SU-DHL-6 (cell line): ENCODE measurements around the gene ELMO1.

ENCODE experiments used
- H2AFZ ChIP-seq: fragments of 200-600 bp; sonication (generic); 2 replicates; pipeline ENCODE4 v1.6.1; 2014; ENCODE audit warnings: low read depth, mild to moderate bottlenecking, moderate library complexity, mixed read lengths, antibody characterized with exemption, low read length; ENCODE audit not compliant: severe bottlenecking
- H3F3A ChIP-seq: fragments of 200-600 bp; shearing (Covaris generic); 2 replicates; pipeline ENCODE4 v1.6.0; 2016; ENCODE audit warnings: antibody characterized with exemption, mild to moderate bottlenecking; ENCODE audit not compliant: insufficient read depth
- H3K27ac ChIP-seq: fragments of 200-600 bp; sonication (generic); 2 replicates; pipeline ENCODE4 v1.5.1; 2016; ENCODE audit warnings: low read depth, mild to moderate bottlenecking, low read length, moderate library complexity, mixed read lengths
- H3K27me3 ChIP-seq: fragments of 200-600 bp; sonication (generic), shearing (Covaris generic); 2 replicates; pipeline ENCODE4 v1.6.0; 2014; ENCODE audit warnings: mild to moderate bottlenecking, low read length
- H3K36me3 ChIP-seq: fragments of 200-600 bp; sonication (generic); 2 replicates; pipeline ENCODE4 v1.6.1; 2014; ENCODE audit warnings: mild to moderate bottlenecking, low read length, mixed read lengths
- H3K4me2 ChIP-seq: fragments of 300-600, 200-600 bp; shearing (Covaris generic), sonication (generic); 2 replicates; pipeline ENCODE4 v1.6.0; 2014; ENCODE audit warnings: low read length, low read depth, mild to moderate bottlenecking; ENCODE audit not compliant: poor library complexity, severe bottlenecking
- H3K4me3 ChIP-seq: fragments of 200-600 bp; sonication (generic); 2 replicates; pipeline ENCODE4 v1.5.1; 2014; ENCODE audit warnings: antibody characterized with exemption, low read length, mild to moderate bottlenecking, mixed read lengths; ENCODE audit not compliant: insufficient read depth, poor library complexity, severe bottlenecking
- H3K79me2 ChIP-seq: fragments of 200-600 bp; sonication (generic); 2 replicates; pipeline ENCODE4 v1.6.1; 2014; ENCODE audit warnings: mild to moderate bottlenecking, low read length, moderate library complexity; ENCODE audit not compliant: insufficient read depth
- H3K9ac ChIP-seq: fragments of 200-600 bp; sonication (generic); 2 replicates; pipeline ENCODE4 v1.7.0; 2014; ENCODE audit warnings: mild to moderate bottlenecking, low read length
- H3K9me2 ChIP-seq: fragments of 200-600 bp; sonication (generic); replicated peaks from 2 replicates; pipeline ENCODE4 v1.6.1; 2014; ENCODE audit warnings: low read length; ENCODE audit not compliant: insufficient read depth
- H3K9me3 ChIP-seq: fragments of 200-600 bp; sonication (generic); 2 replicates; pipeline ENCODE4 v1.6.1; 2014; ENCODE audit warnings: low read length, mixed read lengths; ENCODE audit not compliant: insufficient read depth
- H4K20me1 ChIP-seq: fragments of 200-600 bp; sonication (generic); 2 replicates; pipeline ENCODE4 v1.6.1; 2014; ENCODE audit warnings: low read depth, mild to moderate bottlenecking, antibody characterized with exemption, low read length, moderate library complexity, mixed read lengths
- CTCF ChIP-seq: fragments of 200-600 bp; sonication (generic); IDR thresholded peaks from one replicate; pipeline ENCODE4 v1.5.1; 2017; ENCODE audit warnings: antibody characterized with exemption, mild to moderate bottlenecking, low read length, moderate library complexity; ENCODE audit not compliant: insufficient read depth, poor library complexity, severe bottlenecking
- EZH2phosphoT487 ChIP-seq: fragments of 200-600 bp; sonication (generic), shearing (Covaris generic); conservative IDR thresholded peaks from 2 replicates; pipeline ENCODE4 v1.6.1; 2018; ENCODE audit warnings: mild to moderate bottlenecking, antibody characterized with exemption, low read length, moderate library complexity, mixed read lengths

The ELMO1 gene

DNA sequence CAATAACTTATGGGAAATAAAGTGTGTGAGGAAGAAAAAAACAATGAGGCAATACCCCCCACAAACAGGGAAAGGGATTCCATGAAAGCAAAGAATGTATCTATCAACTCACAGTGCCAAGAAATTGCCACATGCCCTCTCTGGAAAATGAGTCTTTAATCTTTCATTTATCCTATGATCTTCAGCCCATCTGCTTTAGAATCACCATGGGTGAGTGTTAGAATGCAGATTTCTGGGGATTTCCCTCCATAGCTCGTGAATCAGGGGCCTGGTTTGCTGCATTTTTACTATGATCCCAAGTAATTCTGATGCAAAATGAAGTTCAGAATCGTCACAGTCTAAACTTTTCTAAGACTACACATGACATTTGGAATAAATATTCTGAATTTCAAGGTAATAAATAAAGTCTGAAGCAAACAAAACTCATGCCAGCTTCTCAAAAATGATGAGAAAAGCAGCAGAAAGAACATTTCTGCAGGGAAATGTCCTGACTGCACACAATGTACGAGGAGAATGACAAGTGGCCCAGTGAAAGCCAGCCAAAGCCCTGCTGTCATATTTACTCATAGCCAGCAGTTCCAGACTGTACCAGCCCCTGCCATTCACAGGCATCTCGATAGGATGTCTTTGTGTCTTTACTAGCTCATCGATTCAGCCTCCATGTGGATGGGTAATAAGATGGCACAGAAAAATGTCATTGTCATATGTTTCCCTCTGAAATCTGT, 167.1 kb downstream of the ELMO1 start:
- no peak overlapping the region for H2AFZ ChIP-seq
- no peaks in the 10 kb centered on the region; the same call in 1 of the 2 replicates for H4K20me1 ChIP-seq
- no peak for TF ChIP-seq CTCF
- no peak for TF ChIP-seq EZH2phosphoT487
- H3K9me2 ChIP-seq: no peaks in the 10 kb centered on the region
- peaks cover 95% of the 10 kb centered on the region for H3K79me2 ChIP-seq
- no peak overlapping the region for H3K27ac ChIP-seq
- no peak overlapping the region for H3K4me3 ChIP-seq
- H3K9me3 ChIP-seq: no peaks in the 10 kb centered on the region
- H3K9ac ChIP-seq: no peak overlapping the region
- no peaks in the 10 kb centered on the region for H3K27me3 ChIP-seq
- no peak overlapping the region for H3K4me2 ChIP-seq
- H3K36me3 ChIP-seq: no peaks in the 10 kb centered on the region
- peaks cover 14% of the 10 kb centered on the region for H3F3A ChIP-seq

GRCh38 chr7:37277513-37277912, 171.2 kb downstream of the ELMO1 start:
- Histone ChIP-seq H3K4me2 (no peak overlapping the region), H3K4me3 (no peak overlapping the region), H2AFZ (no peak overlapping the region), H4K20me1 (no peaks in the 10 kb centered on the region), H3K27ac (no peak overlapping the region), H3K9me2 (no peaks in the 10 kb centered on the region), H3F3A (no peaks in the 10 kb centered on the region), H3K9me3 (no peaks in the 10 kb centered on the region), H3K36me3 (no peaks in the 10 kb centered on the region), H3K79me2 (peaks cover 89% of the 10 kb centered on the region), H3K9ac (no peak overlapping the region), H3K27me3 (no peaks in the 10 kb centered on the region)
- no peak for TF ChIP-seq CTCF
- TF ChIP-seq EZH2phosphoT487: no peak

- no peaks in the 10 kb centered on the region for H3F3A ChIP-seq
Observed at GRCh38 chr7:37275078-37275710, 173.5 kb downstream of the ELMO1 start.

More at GRCh38 chr7:37275078-37275710, 173.5 kb downstream of the ELMO1 start:
- Histone ChIP-seq H3K9ac (no peak overlapping the region), H3K9me2 (no peaks in the 10 kb centered on the region), H2AFZ (no peak overlapping the region), H3K4me3 (no peak overlapping the region), H3K27ac (no peak overlapping the region), H3K4me2 (no peak overlapping the region), H3K9me3 (no peaks in the 10 kb centered on the region), H3K27me3 (no peaks in the 10 kb centered on the region), H4K20me1 (no peaks in the 10 kb centered on the region), H3K36me3 (0 out of 2 replicates have a peak, but pooled peaks cover 3% of the 10 kb centered on the region), H3K79me2 (peaks cover 70% of the 10 kb centered on the region)
- TF ChIP-seq EZH2phosphoT487: no peak
- no peak for TF ChIP-seq CTCF
